Glutamatergic neuron (in vitro differentiated cells): ENCODE measurements around the gene CFDP1. TPM values are rescaled to one million over a fixed set of nuclear protein-coding genes. Genes with fewer than 3 reads are reported as not detected.

ENCODE experiments used
- DNase-seq: peaks from one replicate; pipeline ENCODE4 v3.0.0; 2022
- H3K27ac Mint-ChIP-seq: one replicate; pipeline ENCODE4 v1.8.0; 2020; ENCODE audit warnings: mild to moderate bottlenecking, mixed read lengths, inconsistent platforms; ENCODE audit not compliant: unreplicated experiment
- H3K27me3 Mint-ChIP-seq: one replicate; pipeline ENCODE4 v1.8.0; 2020; ENCODE audit warnings: mild to moderate bottlenecking, moderate library complexity, mixed read lengths, inconsistent platforms; ENCODE audit not compliant: unreplicated experiment
- H3K36me3 Mint-ChIP-seq: one replicate; pipeline ENCODE4 v1.8.0; 2020; ENCODE audit warnings: mild to moderate bottlenecking, mixed read lengths, inconsistent platforms; ENCODE audit not compliant: unreplicated experiment
- H3K4me1 Mint-ChIP-seq: one replicate; pipeline ENCODE4 v1.8.0; 2020; ENCODE audit warnings: mild to moderate bottlenecking, low read depth, mixed read lengths, inconsistent platforms; ENCODE audit not compliant: unreplicated experiment
- H3K4me3 Mint-ChIP-seq: one replicate; pipeline ENCODE4 v1.8.0; 2020; ENCODE audit warnings: mild to moderate bottlenecking, mixed read lengths, inconsistent platforms; ENCODE audit not compliant: unreplicated experiment
- H3K9me3 Mint-ChIP-seq: one replicate; pipeline ENCODE4 v1.8.0; 2020; ENCODE audit warnings: mild to moderate bottlenecking, moderate library complexity, mixed read lengths, inconsistent platforms; ENCODE audit not compliant: unreplicated experiment
- total RNA-seq: library from RNA; stranded (reverse); fragmentation: NEBNext Ultra II Directional; extraction: Animal tissue kit (Norgen Biotek cat#: 25700); gene quantifications from one replicate; pipeline ENCODE4 v1.2.1, GENCODE V29; 2021; ENCODE audit not compliant: unreplicated experiment
- TF ChIP-seq, protein P1 (sequence below): fragments of 200-600 bp; sonication (generic); IDR thresholded peaks from one replicate; pipeline ENCODE4 v1.5.0; 2021; ENCODE audit not compliant: partially characterized antibody, unreplicated experiment

CFDP1 gene
- total RNA-seq, 1 donor from 2014 or later = 60.1 TPM

DNA sequence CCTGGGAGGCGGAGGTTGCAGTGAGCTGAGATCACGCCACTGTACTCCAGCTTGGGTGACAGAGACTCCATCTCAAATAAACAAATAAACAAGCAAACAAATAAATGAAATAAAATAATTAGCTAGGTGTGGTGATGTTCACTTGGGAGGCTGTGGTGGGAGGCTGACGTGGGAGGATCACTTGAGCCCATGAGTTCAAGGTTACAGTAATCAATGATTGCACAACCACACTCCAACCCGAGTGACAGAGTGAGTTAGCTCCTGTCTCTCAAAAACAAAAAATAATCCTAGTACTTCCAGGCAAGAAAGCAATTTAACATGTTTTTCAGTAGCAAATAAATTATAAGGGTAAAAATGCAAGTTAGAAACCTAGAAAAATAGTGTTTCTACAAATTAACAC lies 26.4 kb downstream of the CFDP1 start:
- peaks cover 2% of the 10 kb centered on the region for H3K9me3 Mint-ChIP-seq
- H3K36me3 Mint-ChIP-seq = no peaks in the 10 kb centered on the region
- no peak overlapping the region for H3K27ac Mint-ChIP-seq
- TF ChIP-seq, protein P1, sequence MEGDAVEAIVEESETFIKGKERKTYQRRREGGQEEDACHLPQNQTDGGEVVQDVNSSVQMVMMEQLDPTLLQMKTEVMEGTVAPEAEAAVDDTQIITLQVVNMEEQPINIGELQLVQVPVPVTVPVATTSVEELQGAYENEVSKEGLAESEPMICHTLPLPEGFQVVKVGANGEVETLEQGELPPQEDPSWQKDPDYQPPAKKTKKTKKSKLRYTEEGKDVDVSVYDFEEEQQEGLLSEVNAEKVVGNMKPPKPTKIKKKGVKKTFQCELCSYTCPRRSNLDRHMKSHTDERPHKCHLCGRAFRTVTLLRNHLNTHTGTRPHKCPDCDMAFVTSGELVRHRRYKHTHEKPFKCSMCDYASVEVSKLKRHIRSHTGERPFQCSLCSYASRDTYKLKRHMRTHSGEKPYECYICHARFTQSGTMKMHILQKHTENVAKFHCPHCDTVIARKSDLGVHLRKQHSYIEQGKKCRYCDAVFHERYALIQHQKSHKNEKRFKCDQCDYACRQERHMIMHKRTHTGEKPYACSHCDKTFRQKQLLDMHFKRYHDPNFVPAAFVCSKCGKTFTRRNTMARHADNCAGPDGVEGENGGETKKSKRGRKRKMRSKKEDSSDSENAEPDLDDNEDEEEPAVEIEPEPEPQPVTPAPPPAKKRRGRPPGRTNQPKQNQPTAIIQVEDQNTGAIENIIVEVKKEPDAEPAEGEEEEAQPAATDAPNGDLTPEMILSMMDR = no peak
- H3K27me3 Mint-ChIP-seq = no peaks in the 10 kb centered on the region
- no peak for DNase-seq
- peaks cover 3% of the 10 kb centered on the region for H3K4me1 Mint-ChIP-seq
- no peak overlapping the region for H3K4me3 Mint-ChIP-seq

DNA sequence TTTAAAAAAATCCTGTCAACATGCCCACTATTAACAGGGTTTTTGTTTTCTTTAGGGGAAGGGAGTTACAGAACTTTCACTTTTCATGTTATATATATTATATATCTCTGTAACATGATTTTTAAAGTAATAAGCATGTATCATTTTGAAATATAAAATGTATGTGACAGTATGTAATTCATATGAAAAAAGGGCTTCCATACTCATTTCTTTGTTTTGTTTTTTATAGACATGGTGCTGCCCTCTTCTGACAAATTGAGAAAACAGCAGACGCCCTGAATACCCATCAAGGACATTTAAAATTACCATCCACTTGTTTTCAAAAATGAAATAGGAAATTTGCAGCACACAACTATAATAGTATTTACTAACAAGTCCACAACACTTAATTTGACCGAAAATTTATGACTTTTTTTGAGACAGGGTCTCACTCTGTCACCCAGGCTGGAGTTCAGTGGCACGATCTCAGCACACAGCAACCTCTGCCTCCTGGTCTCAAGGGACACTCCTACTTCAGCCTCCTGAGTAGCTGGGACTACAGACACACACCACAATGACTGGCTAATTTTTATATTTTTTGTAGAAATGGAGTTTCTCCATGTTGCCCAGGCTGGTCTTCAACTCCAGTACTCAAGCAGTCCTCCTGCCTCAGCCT lies 30.4 kb downstream of the CFDP1 start:
- H3K27ac Mint-ChIP-seq = no peak overlapping the region
- TF ChIP-seq, protein P1 = peak; percentile 68
- H3K9me3 Mint-ChIP-seq = no peaks in the 10 kb centered on the region
- H3K36me3 Mint-ChIP-seq = no peaks in the 10 kb centered on the region
- no peaks in the 10 kb centered on the region for H3K27me3 Mint-ChIP-seq
- DNase-seq = no peak
- peaks cover 3% of the 10 kb centered on the region for H3K4me1 Mint-ChIP-seq
- H3K4me3 Mint-ChIP-seq = no peak overlapping the region

DNA sequence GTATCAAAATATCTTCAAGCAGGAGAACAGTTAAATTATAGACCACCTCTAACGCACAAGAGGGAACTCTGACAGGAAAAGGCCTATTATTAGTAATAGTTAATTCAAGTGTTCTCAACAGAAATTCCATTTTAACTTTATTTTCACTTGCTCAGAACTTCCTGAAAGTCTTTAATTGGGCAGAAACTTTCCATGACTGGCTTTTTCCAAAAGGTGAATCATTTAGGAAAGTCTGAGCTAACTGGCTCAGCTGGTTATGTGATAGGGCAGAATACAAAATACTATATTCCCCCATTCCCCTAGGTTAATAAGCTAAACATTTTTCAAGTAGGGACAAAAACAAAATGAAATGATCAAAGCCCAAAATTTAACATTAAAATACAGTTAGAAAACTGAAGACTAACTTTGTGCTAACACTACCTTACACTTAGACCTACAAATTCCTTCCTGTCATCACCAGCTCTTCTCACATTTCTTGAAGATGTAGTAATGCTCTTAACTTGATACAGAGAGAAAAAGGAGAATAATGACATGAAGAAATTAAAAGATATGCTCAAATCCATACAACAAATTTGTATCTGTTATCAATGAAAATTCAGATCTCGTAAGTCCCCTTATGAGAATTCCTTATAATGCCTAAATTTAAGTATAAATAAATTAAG lies 31.0 kb downstream of the CFDP1 start:
- Mint-ChIP-seq H3K36me3 (no peaks in the 10 kb centered on the region), H3K27me3 (no peaks in the 10 kb centered on the region), H3K4me1 (peaks cover 3% of the 10 kb centered on the region), H3K27ac (no peak overlapping the region), H3K4me3 (no peak overlapping the region), H3K9me3 (no peaks in the 10 kb centered on the region)
- TF ChIP-seq, protein P1 = no peak
- DNase-seq = no peak

DNA sequence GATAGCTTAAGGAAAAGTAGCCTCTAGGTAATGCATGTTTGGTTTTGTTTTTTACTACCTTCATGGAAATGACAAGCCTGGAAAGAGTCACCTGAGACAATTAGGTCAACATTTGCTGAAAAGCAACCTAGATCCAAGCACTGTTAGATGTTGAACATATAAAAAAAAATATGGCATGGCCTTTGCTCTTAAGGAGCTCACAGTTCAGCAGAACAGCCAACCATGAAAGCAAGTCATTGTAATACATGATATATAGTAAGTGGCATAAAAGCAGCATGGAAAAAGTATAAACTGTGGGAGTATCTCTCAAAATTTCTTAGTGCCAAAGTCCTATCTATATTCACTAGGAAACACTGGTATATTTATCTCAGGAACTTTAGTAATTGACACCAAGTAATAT lies 31.6 kb downstream of the CFDP1 start:
- TF ChIP-seq, protein P1 = no peak

DNA sequence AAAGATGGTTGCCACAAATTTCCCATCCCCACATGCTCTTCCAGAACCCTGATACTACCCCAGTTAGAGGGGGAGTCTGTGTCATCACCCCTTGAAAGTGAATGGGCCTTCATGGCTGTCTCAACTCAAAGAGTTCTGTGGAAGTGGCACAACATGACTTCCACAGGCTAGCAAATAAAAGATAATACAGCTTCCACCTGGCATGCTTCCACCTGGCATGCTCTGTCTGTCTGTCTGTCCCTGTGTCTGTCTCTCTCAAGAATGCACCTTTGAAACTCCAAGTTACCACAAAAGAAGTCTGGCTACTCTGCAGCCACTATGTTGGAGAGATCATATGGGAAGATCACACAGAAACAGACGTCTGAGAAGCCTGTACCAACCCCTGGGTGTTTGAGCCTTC lies 35.0 kb downstream of the CFDP1 start:
- DNase-seq = no peak
- H3K4me3 Mint-ChIP-seq = no peak overlapping the region
- H3K36me3 Mint-ChIP-seq = no peaks in the 10 kb centered on the region
- peaks cover 3% of the 10 kb centered on the region for H3K4me1 Mint-ChIP-seq
- no peak overlapping the region for H3K27ac Mint-ChIP-seq
- H3K27me3 Mint-ChIP-seq = no peaks in the 10 kb centered on the region
- no peaks in the 10 kb centered on the region for H3K9me3 Mint-ChIP-seq
- TF ChIP-seq, protein P1 = no peak

More for the DNA sequence above, 31.6 kb downstream of the CFDP1 start:
- no peaks in the 10 kb centered on the region for H3K27me3 Mint-ChIP-seq
- H3K9me3 Mint-ChIP-seq = no peaks in the 10 kb centered on the region
- H3K27ac Mint-ChIP-seq = no peak overlapping the region
- H3K36me3 Mint-ChIP-seq = no peaks in the 10 kb centered on the region
- H3K4me3 Mint-ChIP-seq = no peak overlapping the region
- H3K4me1 Mint-ChIP-seq = peaks cover 3% of the 10 kb centered on the region
- no peak for DNase-seq
